ENCODE measurements around the gene DSTYK.

- TF ChIP-seq CTCF (IDR thresholded peaks at IDR 0.05): peak; percentile 56 to 86 (median 78)
- TF ChIP-seq POLR2A (IDR thresholded peaks at IDR 0.05): no peak
These were observed 70.0 kb downstream of the DSTYK start for GRCh38 chr1:205141236-205142101.
